KMS-11 (cell line): Measurements from ENCODE around the gene YDJC.
A peak's percentile ranks its signal among the peaks of the same experiment; 100 is the strongest.

Experiments used
- H2AFZ ChIP-seq: fragments of 200-600 bp; sonication (generic); 2 replicates; pipeline ENCODE4 v1.6.1; 2016; ENCODE audit warnings: antibody characterized with exemption, mixed run types, low read depth
- H3K27ac ChIP-seq: fragments of 200-600 bp; sonication (generic); 2 replicates; pipeline ENCODE4 v1.6.1; 2016; ENCODE audit warnings: mild to moderate bottlenecking, mixed run types
- H3K27me3 ChIP-seq: fragments of 200-600 bp; sonication (generic); 2 replicates; pipeline ENCODE4 v1.6.1; 2017; ENCODE audit warnings: mild to moderate bottlenecking, low read depth, mixed run types, moderate library complexity; ENCODE audit not compliant: insufficient read depth
- H3K36me3 ChIP-seq: fragments of 200-600 bp; sonication (generic); 2 replicates; pipeline ENCODE4 v1.6.1; 2017; ENCODE audit warnings: mild to moderate bottlenecking, mixed run types; ENCODE audit not compliant: insufficient read depth
- H3K4me1 ChIP-seq: fragments of 200-600 bp; sonication (generic); 2 replicates; pipeline ENCODE4 v1.6.1; 2016; ENCODE audit warnings: mild to moderate bottlenecking, low read depth, mixed run types; ENCODE audit not compliant: poor library complexity, severe bottlenecking
- H3K4me2 ChIP-seq: fragments of 200-600 bp; sonication (generic); 2 replicates; pipeline ENCODE4 v1.7.0; 2016; ENCODE audit warnings: mild to moderate bottlenecking, mixed run types
- H3K4me3 ChIP-seq: fragments of 200-600 bp; sonication (generic); IDR thresholded peaks from 2 replicates; pipeline ENCODE4 v1.6.1; 2017; ENCODE audit warnings: low read depth, low read length, mixed read lengths; ENCODE audit not compliant: insufficient read depth
- H3K79me2 ChIP-seq: fragments of 200-600 bp; sonication (generic); 2 replicates; pipeline ENCODE4 v1.6.1; 2016; ENCODE audit warnings: low read depth, mixed run types; ENCODE audit not compliant: insufficient read depth
- H3K9ac ChIP-seq: fragments of 200-600 bp; sonication (generic); 2 replicates; pipeline ENCODE4 v1.6.1; 2016; ENCODE audit warnings: mild to moderate bottlenecking, mixed run types
- H4K20me1 ChIP-seq: fragments of 200-600 bp; sonication (generic); 2 replicates; pipeline ENCODE4 v1.6.1; 2016; ENCODE audit warnings: mild to moderate bottlenecking, mixed run types; ENCODE audit not compliant: insufficient read depth
- CTCF ChIP-seq: fragments of 200-600 bp; sonication (generic); conservative IDR thresholded peaks from 2 replicates; pipeline ENCODE4 v1.6.1; 2017; ENCODE audit warnings: low read depth, mild to moderate bottlenecking, antibody characterized with exemption, low read length, moderate library complexity, mixed read lengths

The YDJC gene

GRCh38 chr22:21652547-21653545 lies 23.0 kb upstream of the YDJC start:
- Histone ChIP-seq H4K20me1 (no peaks in the 10 kb centered on the region), H2AFZ (peak overlapping the region; percentile 43), H3K27ac (peak overlapping the region; percentile 75), H3K4me2 (peak overlapping the region; percentile 60), H3K9ac (peak overlapping the region; percentile 69), H3K4me3 (no peak overlapping the region), H3K36me3 (no peaks in the 10 kb centered on the region; the same call in 1 of the 2 replicates), H3K27me3 (no peaks in the 10 kb centered on the region), H3K79me2 (peaks cover 13% of the 10 kb centered on the region; the same call in 1 of the 2 replicates), H3K4me1 (peaks cover 38% of the 10 kb centered on the region)
- TF ChIP-seq CTCF: no peak

GRCh38 chr22:21652010-21652546 lies 22.3 kb upstream of the YDJC start:
- no peak overlapping the region for H3K4me3 ChIP-seq
- H3K79me2 ChIP-seq: peaks cover 16% of the 10 kb centered on the region; the same call in 1 of the 2 replicates
- no peak for TF ChIP-seq CTCF
- peak overlapping the region; percentile 75 for H3K27ac ChIP-seq
- H3K9ac ChIP-seq: peak overlapping the region; percentile 69
- no peaks in the 10 kb centered on the region; the same call in 1 of the 2 replicates for H3K36me3 ChIP-seq
- peak overlapping the region; percentile 80 for H3K4me2 ChIP-seq
- peak overlapping the region; percentile 43 for H2AFZ ChIP-seq
- no peaks in the 10 kb centered on the region for H4K20me1 ChIP-seq
- H3K4me1 ChIP-seq: peaks cover 40% of the 10 kb centered on the region
- H3K27me3 ChIP-seq: no peaks in the 10 kb centered on the region

GRCh38 chr22:21651521-21652009 lies 21.7 kb upstream of the YDJC start:
- no peaks in the 10 kb centered on the region for H4K20me1 ChIP-seq
- H3K79me2 ChIP-seq: peaks cover 19% of the 10 kb centered on the region; the same call in 1 of the 2 replicates
- no peak for TF ChIP-seq CTCF
- H3K4me3 ChIP-seq: no peak overlapping the region
- no peaks in the 10 kb centered on the region for H3K27me3 ChIP-seq
- peak overlapping the region; percentile 43 for H2AFZ ChIP-seq
- peak overlapping the region; percentile 75 for H3K27ac ChIP-seq
- no peaks in the 10 kb centered on the region; the same call in 1 of the 2 replicates for H3K36me3 ChIP-seq
- H3K4me2 ChIP-seq: peak overlapping the region; percentile 80
- peaks cover 41% of the 10 kb centered on the region for H3K4me1 ChIP-seq
- peak overlapping the region; percentile 69 for H3K9ac ChIP-seq

DNA sequence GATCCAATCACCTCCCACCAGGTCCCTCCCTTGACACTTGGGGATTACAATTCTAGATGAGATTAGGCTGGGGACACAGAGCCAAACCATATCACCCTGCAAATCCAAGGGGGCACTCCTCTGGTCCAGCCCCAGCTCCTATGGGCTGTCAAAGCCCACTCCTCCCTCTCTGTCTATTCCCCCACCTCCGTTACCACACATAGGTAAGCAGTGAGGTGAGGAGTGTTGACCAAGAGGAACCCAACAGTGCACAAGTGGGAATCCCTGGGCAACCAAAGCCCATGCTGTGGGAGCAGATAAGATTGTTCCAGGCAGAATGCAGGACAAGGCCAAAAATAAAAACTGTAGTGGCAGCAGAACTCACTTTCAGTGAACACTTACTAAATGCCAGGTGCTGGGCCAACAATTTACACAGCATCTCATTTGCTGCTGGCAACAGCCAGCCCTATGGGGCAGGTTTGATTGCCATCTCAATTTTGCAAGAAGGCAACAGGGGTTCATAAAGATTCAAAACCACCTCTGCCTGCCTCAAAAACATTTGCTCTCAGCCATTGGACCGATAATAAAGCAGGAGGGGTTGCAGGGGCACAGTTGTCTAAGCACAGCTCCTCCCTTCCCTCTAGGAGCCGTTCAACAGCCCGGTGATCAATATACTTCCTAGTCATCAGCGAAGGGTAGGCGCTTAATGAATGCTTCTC lies 21.1 kb upstream of the YDJC start:
- no peaks in the 10 kb centered on the region for H3K27me3 ChIP-seq
- H3K4me2 ChIP-seq: peak overlapping the region; percentile 80
- peaks cover 46% of the 10 kb centered on the region for H3K4me1 ChIP-seq
- H3K27ac ChIP-seq: peak overlapping the region; percentile 75
- peak overlapping the region; percentile 43; the same call in 1 of the 2 replicates for H2AFZ ChIP-seq
- peaks cover 19% of the 10 kb centered on the region; the same call in 1 of the 2 replicates for H3K79me2 ChIP-seq
- no peak overlapping the region for H3K4me3 ChIP-seq
- H3K36me3 ChIP-seq: no peaks in the 10 kb centered on the region; the same call in 1 of the 2 replicates
- no peak for TF ChIP-seq CTCF
- peak overlapping the region; percentile 69; the same call in 1 of the 2 replicates for H3K9ac ChIP-seq
- H4K20me1 ChIP-seq: no peaks in the 10 kb centered on the region
